Measurements from ENCODE around the gene FGD1. TPM values are rescaled to one million over a fixed set of nuclear protein-coding genes. Genes with fewer than 3 reads are reported as not detected.
"Not testable (repeated sequence)": the region's sequence is repeated elsewhere in the genome, so short reads cannot be mapped to it uniquely, and the experiment has no call there.

Gene FGD1
- total RNA-seq, 1 donor from 2014 or later, result 4.2 TPM

DNA sequence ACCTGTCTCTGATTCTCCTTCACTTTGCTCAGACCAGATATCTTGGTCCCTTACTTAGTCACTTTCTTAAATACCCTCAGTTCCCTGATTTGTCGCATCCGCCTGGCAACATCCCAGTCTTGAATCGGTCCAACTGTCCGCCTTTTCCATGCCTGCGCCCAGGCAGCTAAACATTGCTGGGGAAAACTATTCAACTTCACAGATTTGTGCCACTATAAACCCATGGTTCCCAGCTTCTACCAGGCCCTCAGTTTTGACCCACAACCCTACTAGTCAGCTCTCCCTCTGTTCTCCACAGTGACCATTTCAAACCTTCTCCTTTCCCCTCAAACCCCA is 451 bp upstream of the FGD1 start:
- H3K36me3 ChIP-seq (ENCODE audit: control insufficient read depth in 3 of 3, insufficient read depth in 3 of 3, low read length in 3 of 3), result no peaks in the 10 kb centered on the region

DNA sequence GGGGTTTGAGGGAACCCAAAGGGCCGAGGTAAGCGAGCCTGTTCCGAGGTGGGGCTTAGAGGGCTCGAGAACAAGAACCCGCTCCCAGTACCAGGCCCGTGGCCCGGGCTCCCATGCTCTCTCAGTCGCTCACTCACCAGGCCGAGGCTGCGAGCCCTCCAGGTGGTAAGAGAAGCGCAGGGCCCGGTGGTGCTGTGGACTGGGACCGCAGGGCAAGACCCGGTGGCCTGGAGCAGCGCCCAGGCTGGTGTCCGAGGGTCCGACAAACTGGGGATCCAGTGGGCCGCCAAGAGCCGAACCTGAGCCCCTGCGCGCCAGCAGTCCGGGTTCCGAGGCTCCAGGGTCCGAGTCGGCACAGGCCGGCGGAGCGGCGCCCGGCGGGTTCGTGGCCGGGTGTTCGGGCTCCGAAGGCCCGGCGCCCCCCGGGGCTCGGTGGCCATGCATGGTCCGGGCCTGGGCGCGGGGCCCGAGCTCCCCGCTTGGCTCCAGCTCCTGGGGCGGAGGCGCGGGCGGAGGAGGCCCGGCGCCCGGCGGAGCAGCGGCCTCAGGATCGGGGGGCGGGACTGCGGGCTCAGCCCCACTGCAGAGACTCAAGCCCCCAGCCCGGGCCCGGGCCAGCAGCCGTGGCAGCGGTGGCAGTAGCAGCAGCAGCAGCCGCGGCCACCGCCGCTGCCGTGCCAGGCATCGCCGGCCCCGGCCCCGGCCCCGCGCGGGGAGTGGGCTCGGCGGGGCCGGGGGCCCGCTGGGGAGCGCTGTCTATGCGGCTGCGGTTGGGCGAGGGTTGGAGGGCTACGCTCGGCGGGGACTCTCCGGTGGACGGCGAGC is 833 bp downstream of the FGD1 start:
- Histone ChIP-seq H3K27me3 (ENCODE audit: control insufficient read depth in 3 of 3, insufficient read depth in 3 of 3, low read length in 3 of 3) (peaks cover 0 to 10% (median 0%) of the 10 kb centered on the region in 3 donors), H3K27ac (ENCODE audit: low read depth, low read length) (peak overlapping the region; percentile 12), H3K9ac (ENCODE audit: low read depth in 1 of 3, low read length in 3 of 3) (peak overlapping the region; percentile 59 to 65 (median 62)), H3K4me1 (ENCODE audit: control insufficient read depth in 3 of 3, insufficient read depth in 3 of 3, low read length in 3 of 3) (peaks cover 0 to 3% (median 0%) of the 10 kb centered on the region in 3 donors), H3K4me3 (ENCODE audit: low read length in 3 of 3) (peak overlapping the region; percentile 46 to 65 (median 55)), H3K9me3 (ENCODE audit: control insufficient read depth in 3 of 3, low read length in 3 of 3) (peaks cover 0 to 3% (median 0%) of the 10 kb centered on the region in 3 donors), H3K36me3 (ENCODE audit: control insufficient read depth in 3 of 3, insufficient read depth in 3 of 3, low read length in 3 of 3) (no peaks in the 10 kb centered on the region)

More for the DNA sequence above, 451 bp upstream of the FGD1 start:
- Histone ChIP-seq H3K27me3 (ENCODE audit: control insufficient read depth in 3 of 3, insufficient read depth in 3 of 3, low read length in 3 of 3) (peaks cover 0 to 10% (median 0%) of the 10 kb centered on the region in 3 donors), H3K4me1 (ENCODE audit: control insufficient read depth in 3 of 3, insufficient read depth in 3 of 3, low read length in 3 of 3) (peaks cover 0 to 3% (median 0%) of the 10 kb centered on the region in 3 donors), H3K9me3 (ENCODE audit: control insufficient read depth in 3 of 3, low read length in 3 of 3) (no peaks in the 10 kb centered on the region), H3K9ac (ENCODE audit: low read depth in 1 of 3, low read length in 3 of 3) (peak overlapping the region in 2 of 3 donors; percentile 19 to 32), H3K27ac (ENCODE audit: low read depth, low read length) (no peak overlapping the region), H3K4me3 (ENCODE audit: low read length in 3 of 3) (peak overlapping the region in 2 of 3 donors; percentile 48 to 57)

DNA sequence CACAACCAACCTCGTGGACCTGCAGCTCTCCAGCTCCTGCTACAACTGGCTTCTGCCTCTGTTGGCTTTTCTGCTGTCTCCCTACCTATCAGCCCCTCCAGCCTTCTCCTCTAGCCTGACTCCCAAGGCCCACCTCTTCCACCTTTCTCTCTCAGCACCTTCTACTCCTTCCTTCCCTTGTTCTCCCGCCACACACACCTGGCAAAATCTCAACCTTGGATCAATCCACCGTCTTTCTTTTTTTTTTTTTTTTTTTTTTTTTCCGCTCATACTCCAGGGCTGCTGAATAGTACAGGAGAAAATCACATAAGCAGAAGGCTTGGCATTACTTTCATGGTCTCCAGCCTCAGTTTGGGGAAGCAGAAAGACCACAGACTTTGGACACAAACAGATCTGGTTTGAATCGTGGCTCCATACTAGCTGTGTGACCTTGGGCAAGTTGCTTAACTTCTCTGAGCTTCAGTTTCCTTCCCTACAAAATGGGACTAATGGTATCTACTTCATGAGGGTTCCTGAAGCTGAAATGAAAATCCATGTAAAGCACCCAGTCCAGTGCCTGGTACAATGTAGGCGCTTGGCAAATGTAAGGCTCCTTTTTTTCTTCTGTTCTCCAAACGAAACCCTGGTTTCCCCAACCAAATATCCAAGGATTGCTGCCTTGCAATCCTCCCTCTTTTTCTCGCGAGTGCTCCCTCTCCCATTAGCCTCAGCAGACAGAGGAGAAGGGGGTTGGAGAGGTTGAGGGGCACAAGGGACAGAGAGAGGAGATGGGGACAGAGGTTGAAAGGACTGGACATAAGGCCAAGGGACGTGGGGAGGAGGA is 1.7 kb downstream of the FGD1 start:
- Histone ChIP-seq H3K9ac (ENCODE audit: low read depth in 1 of 3, low read length in 3 of 3) (peak overlapping the region in 2 of 3 donors; percentile 19 to 62), H3K9me3 (ENCODE audit: control insufficient read depth in 3 of 3, low read length in 3 of 3) (peaks cover 0 to 3% (median 0%) of the 10 kb centered on the region in 3 donors), H3K27me3 (ENCODE audit: control insufficient read depth in 3 of 3, insufficient read depth in 3 of 3, low read length in 3 of 3) (peaks cover 0 to 10% (median 0%) of the 10 kb centered on the region in 3 donors), H3K4me3 (ENCODE audit: low read length in 3 of 3) (peak overlapping the region; percentile 46 to 65 (median 55)), H3K27ac (ENCODE audit: low read depth, low read length) (peak overlapping the region; percentile 12), H3K36me3 (ENCODE audit: control insufficient read depth in 3 of 3, insufficient read depth in 3 of 3, low read length in 3 of 3) (no peaks in the 10 kb centered on the region), H3K4me1 (ENCODE audit: control insufficient read depth in 3 of 3, insufficient read depth in 3 of 3, low read length in 3 of 3) (peaks cover 0 to 3% (median 0%) of the 10 kb centered on the region in 3 donors)

GRCh38 chrX:54492340-54492739 is 3.7 kb downstream of the FGD1 start:
- peaks cover 0 to 3% (median 0%) of the 10 kb centered on the region in 3 donors for H3K9me3 ChIP-seq (ENCODE audit: control insufficient read depth in 3 of 3, low read length in 3 of 3)
- no peaks in the 10 kb centered on the region for H3K36me3 ChIP-seq (ENCODE audit: control insufficient read depth in 3 of 3, insufficient read depth in 3 of 3, low read length in 3 of 3)
- no peak overlapping the region for H3K9ac ChIP-seq (ENCODE audit: low read depth in 1 of 3, low read length in 3 of 3)
- H3K4me3 ChIP-seq (ENCODE audit: low read length in 3 of 3), result no peak overlapping the region
- H3K27me3 ChIP-seq (ENCODE audit: control insufficient read depth in 3 of 3, insufficient read depth in 3 of 3, low read length in 3 of 3), result peaks cover 0 to 5% (median 0%) of the 10 kb centered on the region in 3 donors
- no peak overlapping the region for H3K27ac ChIP-seq (ENCODE audit: low read depth, low read length)
- H3K4me1 ChIP-seq (ENCODE audit: control insufficient read depth in 3 of 3, insufficient read depth in 3 of 3, low read length in 3 of 3), result peaks cover 0 to 3% (median 0%) of the 10 kb centered on the region in 3 donors

DNA sequence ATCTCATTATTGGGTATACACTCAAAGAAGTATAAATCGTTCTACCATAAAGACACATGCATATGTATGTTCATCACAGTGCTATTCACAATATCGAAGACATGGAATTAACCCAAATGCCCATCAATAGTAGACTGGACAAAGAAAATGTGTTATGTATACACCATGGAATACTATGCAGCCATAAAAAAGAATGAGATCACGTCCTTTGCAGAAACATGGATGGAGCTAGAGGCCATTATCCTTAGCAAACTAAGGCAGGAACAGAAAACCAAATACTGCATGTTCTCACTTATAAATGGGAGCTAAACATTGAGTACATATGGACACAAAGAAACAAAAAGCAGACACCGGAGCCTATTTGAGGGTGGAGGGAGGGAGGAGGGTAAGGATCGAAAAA is 6.2 kb downstream of the FGD1 start:
- H3K27me3 ChIP-seq (ENCODE audit: control insufficient read depth in 3 of 3, insufficient read depth in 3 of 3, low read length in 3 of 3); H3K4me1 ChIP-seq (ENCODE audit: control insufficient read depth in 3 of 3, insufficient read depth in 3 of 3, low read length in 3 of 3); H3K9ac ChIP-seq (ENCODE audit: low read depth in 1 of 3, low read length in 3 of 3); H3K27ac ChIP-seq (ENCODE audit: low read depth, low read length); H3K4me3 ChIP-seq (ENCODE audit: low read length in 3 of 3); H3K9me3 ChIP-seq (ENCODE audit: control insufficient read depth in 3 of 3, low read length in 3 of 3); H3K36me3 ChIP-seq (ENCODE audit: control insufficient read depth in 3 of 3, insufficient read depth in 3 of 3, low read length in 3 of 3): not testable (repeated sequence)

DNA sequence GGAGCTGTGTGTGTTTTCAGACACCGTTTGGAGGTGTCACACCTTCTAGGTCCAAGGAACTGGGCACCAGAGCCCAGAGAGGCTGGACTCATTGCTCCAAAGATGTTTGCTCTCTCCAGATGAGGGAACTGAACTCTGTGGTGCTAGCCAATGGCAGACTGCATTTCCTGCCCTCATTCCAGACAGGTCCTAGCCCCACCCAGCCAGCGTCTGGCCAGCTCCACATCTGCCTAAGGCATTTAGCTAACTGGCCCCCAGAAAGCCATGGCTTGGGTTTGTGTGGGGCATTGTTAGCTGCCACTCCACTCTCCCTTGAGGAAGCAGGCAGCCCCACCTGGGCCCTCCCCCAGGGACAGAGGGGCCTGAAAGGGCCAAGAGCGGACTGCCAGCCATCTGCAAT is 11.4 kb downstream of the FGD1 start:
- H3K36me3 ChIP-seq (ENCODE audit: control insufficient read depth in 3 of 3, insufficient read depth in 3 of 3, low read length in 3 of 3), result no peaks in the 10 kb centered on the region
- no peak overlapping the region for H3K4me3 ChIP-seq (ENCODE audit: low read length in 3 of 3)
- peaks cover 2 to 19% (median 13%) of the 10 kb centered on the region in 3 donors for H3K4me1 ChIP-seq (ENCODE audit: control insufficient read depth in 3 of 3, insufficient read depth in 3 of 3, low read length in 3 of 3)
- no peaks in the 10 kb centered on the region for H3K9me3 ChIP-seq (ENCODE audit: control insufficient read depth in 3 of 3, low read length in 3 of 3)
- H3K27ac ChIP-seq (ENCODE audit: low read depth, low read length), result no peak overlapping the region
- H3K27me3 ChIP-seq (ENCODE audit: control insufficient read depth in 3 of 3, insufficient read depth in 3 of 3, low read length in 3 of 3), result peaks cover 0 to 8% (median 0%) of the 10 kb centered on the region in 3 donors
- H3K9ac ChIP-seq (ENCODE audit: low read depth in 1 of 3, low read length in 3 of 3), result no peak overlapping the region

- Histone ChIP-seq H3K27ac (ENCODE audit: low read depth, low read length) (no peak overlapping the region), H3K4me3 (ENCODE audit: low read length in 3 of 3) (no peak overlapping the region), H3K36me3 (ENCODE audit: control insufficient read depth in 3 of 3, insufficient read depth in 3 of 3, low read length in 3 of 3) (no peaks in the 10 kb centered on the region), H3K4me1 (ENCODE audit: control insufficient read depth in 3 of 3, insufficient read depth in 3 of 3, low read length in 3 of 3) (peaks cover 2 to 19% (median 13%) of the 10 kb centered on the region in 3 donors), H3K9me3 (ENCODE audit: control insufficient read depth in 3 of 3, low read length in 3 of 3) (no peaks in the 10 kb centered on the region), H3K9ac (ENCODE audit: low read depth in 1 of 3, low read length in 3 of 3) (no peak overlapping the region), H3K27me3 (ENCODE audit: control insufficient read depth in 3 of 3, insufficient read depth in 3 of 3, low read length in 3 of 3) (peaks cover 0 to 8% (median 0%) of the 10 kb centered on the region in 3 donors)
These were observed 12.1 kb downstream of the FGD1 start for GRCh38 chrX:54483946-54484345.

DNA sequence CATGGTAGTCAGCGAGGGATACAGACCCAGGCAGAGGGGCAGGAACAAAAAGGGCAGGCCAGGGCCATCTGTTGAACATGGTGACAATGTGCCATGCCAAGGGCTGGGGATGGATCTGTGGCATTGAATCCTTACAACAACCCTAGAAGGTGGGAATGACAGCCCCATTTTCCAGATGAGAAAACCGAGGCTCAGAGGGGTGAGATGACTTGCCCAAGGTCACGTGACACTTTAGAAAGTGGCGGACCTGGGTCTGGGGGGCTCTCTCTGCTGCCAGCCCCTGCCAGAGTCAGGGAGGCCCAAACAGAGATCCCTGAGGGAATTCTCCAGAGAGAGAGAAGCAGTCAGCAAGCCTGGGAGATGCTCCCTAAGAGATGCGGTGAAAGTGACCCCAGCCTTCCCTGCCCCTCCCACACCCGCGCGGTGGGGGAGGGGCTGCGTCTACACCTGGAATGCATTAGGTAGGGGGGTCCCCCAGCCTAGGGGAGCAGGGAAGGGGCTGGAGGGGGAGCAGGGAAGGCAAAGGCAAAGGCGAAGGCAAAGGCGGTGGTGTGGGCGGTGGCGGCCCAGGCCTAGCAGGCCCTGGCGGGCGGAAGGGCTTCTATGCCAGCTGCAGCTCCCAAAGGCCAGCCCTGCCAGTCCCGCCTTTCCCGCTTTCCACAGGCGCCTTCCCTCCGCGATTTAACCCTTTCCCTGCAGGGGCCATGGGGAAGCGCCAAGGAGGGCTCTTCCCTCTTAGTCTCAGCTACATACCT is 13.0 kb downstream of the FGD1 start:
- H3K36me3 ChIP-seq (ENCODE audit: control insufficient read depth in 3 of 3, insufficient read depth in 3 of 3, low read length in 3 of 3), result no peaks in the 10 kb centered on the region
- peak overlapping the region; percentile 36 for H3K27ac ChIP-seq (ENCODE audit: low read depth, low read length)
- H3K9ac ChIP-seq (ENCODE audit: low read depth in 1 of 3, low read length in 3 of 3), result peak overlapping the region in 1 of 3 donors; percentile 9
- H3K4me1 ChIP-seq (ENCODE audit: control insufficient read depth in 3 of 3, insufficient read depth in 3 of 3, low read length in 3 of 3), result peaks cover 2 to 19% (median 13%) of the 10 kb centered on the region in 3 donors
- H3K27me3 ChIP-seq (ENCODE audit: control insufficient read depth in 3 of 3, insufficient read depth in 3 of 3, low read length in 3 of 3), result peaks cover 0 to 8% (median 0%) of the 10 kb centered on the region in 3 donors
- H3K4me3 ChIP-seq (ENCODE audit: low read length in 3 of 3), result no peak overlapping the region
- H3K9me3 ChIP-seq (ENCODE audit: control insufficient read depth in 3 of 3, low read length in 3 of 3), result no peaks in the 10 kb centered on the region

All from skeletal muscle tissue (tissue), 4 donors.